Peyer's patch (tissue), 4 donors: ENCODE measurements around the gene POU2F3. TPM values are rescaled to one million over a fixed set of nuclear protein-coding genes. Genes with fewer than 3 reads are reported as not detected.
A peak's percentile ranks its signal among the peaks of the same experiment; 100 is the strongest.

Source experiments
- DNase-seq, 3 donors: peaks; one replicate each; pipeline ENCODE4 v3.0.0-alpha.2; 2017 to 2019
- H3K27ac ChIP-seq, 4 donors: fragments of 200-600 bp; sonication (generic); one replicate each; pipeline ENCODE4 v1.5.1; 2016 to 2019
- H3K27me3 ChIP-seq, 2 donors: fragments of 200-600 bp; sonication (generic); one replicate each; pipeline ENCODE4 v1.5.1; 2019
- H3K36me3 ChIP-seq, 3 donors: fragments of 200-600 bp; sonication (generic); one replicate each; pipeline ENCODE4 v1.5.1; 2016 to 2019
- H3K4me1 ChIP-seq, 4 donors: fragments of 200-600 bp; sonication (generic); one replicate each; pipeline ENCODE4 v1.5.1; 2016 to 2019
- H3K4me3 ChIP-seq, 4 donors: fragments of 200-600 bp; sonication (generic); 1 replicate in 3 of 4; 2 replicates in 1 of 4; pipeline ENCODE4 v1.5.1; 2016 to 2019; ENCODE audit warnings: mild to moderate bottlenecking in 1 of 4
- H3K9me3 ChIP-seq, 4 donors: fragments of 200-600 bp; sonication (generic); one replicate each; pipeline ENCODE4 v1.5.1; 2016 to 2019; ENCODE audit warnings: mild to moderate bottlenecking in 1 of 4
- POLR2A ChIP-seq, 2 donors: fragments of 450-650 bp; IDR thresholded peaks; one replicate each; pipeline ENCODE4 v1.5.1; 2017; ENCODE audit warnings: antibody characterized with exemption in 2 of 2, mild to moderate bottlenecking in 2 of 2, moderate library complexity in 2 of 2
- total RNA-seq, 4 donors: library from RNA; depleted of rRNA; stranded (reverse); fragments of >200 nt; gene quantifications; one replicate each; pipeline ENCODE4 v1.1.0, GENCODE V29; 2016
- TF ChIP-seq, protein P1 (sequence below), 6 experiments: fragments of 450-650 bp in 4 of 6; fragments of 200-600 bp in 2 of 6; sonication (generic) in 1 of 6; IDR thresholded peaks; one replicate each; pipeline ENCODE4 v1.5.1; 2017 to 2019; ENCODE audit warnings: antibody characterized with exemption in 6 of 6, mild to moderate bottlenecking in 3 of 6, moderate library complexity in 1 of 6

The POU2F3 gene
- total RNA-seq, 4 donors from 2014 or later: 2.2 to 3.3 (median 2.8) TPM; not detected in 1

DNA sequence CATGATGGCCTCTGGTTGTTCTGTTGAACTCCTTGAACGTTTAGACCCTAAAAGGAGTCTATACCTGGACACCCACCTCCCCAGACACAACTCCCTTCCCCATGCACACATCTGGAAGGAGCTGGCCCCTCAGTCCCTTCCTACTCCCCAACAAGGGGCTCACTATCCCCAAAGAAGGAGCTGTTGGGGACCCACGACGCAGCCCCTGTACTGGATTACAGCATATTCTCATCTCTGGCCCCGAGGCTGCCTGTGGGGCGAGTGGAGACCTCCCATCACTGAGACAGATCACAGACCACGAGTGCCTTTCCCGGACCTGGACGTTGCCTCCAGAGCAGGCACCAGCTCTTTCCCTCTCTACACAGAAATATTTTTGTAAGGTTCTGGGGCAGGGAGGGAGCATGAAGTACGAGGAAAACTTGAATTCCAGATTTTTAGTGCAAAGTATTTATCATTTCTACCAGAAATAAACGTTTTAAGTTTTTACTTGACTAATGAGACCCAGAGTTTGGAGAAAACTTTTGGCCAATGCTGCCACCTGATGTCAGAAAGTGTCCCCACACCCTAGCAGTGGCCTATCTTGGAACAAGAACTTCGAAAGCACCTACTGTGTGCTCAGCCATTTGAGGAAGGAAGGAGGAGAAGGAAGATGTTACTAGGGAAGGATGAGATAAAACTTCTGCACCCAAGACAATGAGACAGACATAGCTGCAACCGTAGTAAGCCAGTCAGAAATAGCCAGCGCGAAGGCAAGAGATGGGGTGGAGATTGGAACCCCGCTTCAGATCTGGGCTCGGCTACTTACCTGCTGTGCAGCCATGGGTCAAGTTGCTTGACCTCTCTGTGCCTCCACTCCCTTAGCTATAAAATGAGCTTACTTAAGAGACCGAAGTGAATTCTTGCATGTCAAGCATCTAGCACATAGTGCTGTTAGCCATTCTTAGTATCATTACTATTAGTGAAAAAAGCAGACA, 10.2 kb upstream of the POU2F3 start:
- no peak for TF ChIP-seq POLR2A (IDR thresholded peaks at IDR 0.05)
- TF ChIP-seq, protein P1, sequence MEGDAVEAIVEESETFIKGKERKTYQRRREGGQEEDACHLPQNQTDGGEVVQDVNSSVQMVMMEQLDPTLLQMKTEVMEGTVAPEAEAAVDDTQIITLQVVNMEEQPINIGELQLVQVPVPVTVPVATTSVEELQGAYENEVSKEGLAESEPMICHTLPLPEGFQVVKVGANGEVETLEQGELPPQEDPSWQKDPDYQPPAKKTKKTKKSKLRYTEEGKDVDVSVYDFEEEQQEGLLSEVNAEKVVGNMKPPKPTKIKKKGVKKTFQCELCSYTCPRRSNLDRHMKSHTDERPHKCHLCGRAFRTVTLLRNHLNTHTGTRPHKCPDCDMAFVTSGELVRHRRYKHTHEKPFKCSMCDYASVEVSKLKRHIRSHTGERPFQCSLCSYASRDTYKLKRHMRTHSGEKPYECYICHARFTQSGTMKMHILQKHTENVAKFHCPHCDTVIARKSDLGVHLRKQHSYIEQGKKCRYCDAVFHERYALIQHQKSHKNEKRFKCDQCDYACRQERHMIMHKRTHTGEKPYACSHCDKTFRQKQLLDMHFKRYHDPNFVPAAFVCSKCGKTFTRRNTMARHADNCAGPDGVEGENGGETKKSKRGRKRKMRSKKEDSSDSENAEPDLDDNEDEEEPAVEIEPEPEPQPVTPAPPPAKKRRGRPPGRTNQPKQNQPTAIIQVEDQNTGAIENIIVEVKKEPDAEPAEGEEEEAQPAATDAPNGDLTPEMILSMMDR (IDR thresholded peaks at IDR 0.05): peak in 4 of 6 experiments; percentile 48 to 74 (median 72)
- Histone ChIP-seq H3K4me1 (peaks cover 0 to 12% (median 0%) of the 10 kb centered on the region in 4 donors), H3K9me3 (no peaks in the 10 kb centered on the region), H3K27me3 (no peaks in the 10 kb centered on the region), H3K36me3 (peaks cover 0 to 34% (median 0%) of the 10 kb centered on the region in 3 donors), H3K4me3 (no peak overlapping the region), H3K27ac (no peak overlapping the region)
- no peak for DNase-seq

GRCh38 chr11:120230433-120231071, 9.4 kb upstream of the POU2F3 start:
- TF ChIP-seq, protein P1 (IDR thresholded peaks at IDR 0.05): no peak
- no peak for TF ChIP-seq POLR2A (IDR thresholded peaks at IDR 0.05)
- H3K9me3 ChIP-seq: no peaks in the 10 kb centered on the region
- DNase-seq: no peak
- H3K4me1 ChIP-seq: peaks cover 0 to 4% (median 0%) of the 10 kb centered on the region in 4 donors
- H3K27me3 ChIP-seq: no peaks in the 10 kb centered on the region
- H3K27ac ChIP-seq: no peak overlapping the region
- peaks cover 0 to 33% (median 0%) of the 10 kb centered on the region in 3 donors for H3K36me3 ChIP-seq
- H3K4me3 ChIP-seq: no peak overlapping the region

GRCh38 chr11:120231963-120232362, 8.0 kb upstream of the POU2F3 start:
- no peak for DNase-seq
- Histone ChIP-seq H3K36me3 (peaks cover 0 to 20% (median 0%) of the 10 kb centered on the region in 3 donors), H3K4me3 (no peak overlapping the region), H3K27ac (no peak overlapping the region), H3K4me1 (no peaks in the 10 kb centered on the region), H3K27me3 (no peaks in the 10 kb centered on the region), H3K9me3 (no peaks in the 10 kb centered on the region)
- TF ChIP-seq, protein P1 (IDR thresholded peaks at IDR 0.05): no peak
- no peak for TF ChIP-seq POLR2A (IDR thresholded peaks at IDR 0.05)

DNA sequence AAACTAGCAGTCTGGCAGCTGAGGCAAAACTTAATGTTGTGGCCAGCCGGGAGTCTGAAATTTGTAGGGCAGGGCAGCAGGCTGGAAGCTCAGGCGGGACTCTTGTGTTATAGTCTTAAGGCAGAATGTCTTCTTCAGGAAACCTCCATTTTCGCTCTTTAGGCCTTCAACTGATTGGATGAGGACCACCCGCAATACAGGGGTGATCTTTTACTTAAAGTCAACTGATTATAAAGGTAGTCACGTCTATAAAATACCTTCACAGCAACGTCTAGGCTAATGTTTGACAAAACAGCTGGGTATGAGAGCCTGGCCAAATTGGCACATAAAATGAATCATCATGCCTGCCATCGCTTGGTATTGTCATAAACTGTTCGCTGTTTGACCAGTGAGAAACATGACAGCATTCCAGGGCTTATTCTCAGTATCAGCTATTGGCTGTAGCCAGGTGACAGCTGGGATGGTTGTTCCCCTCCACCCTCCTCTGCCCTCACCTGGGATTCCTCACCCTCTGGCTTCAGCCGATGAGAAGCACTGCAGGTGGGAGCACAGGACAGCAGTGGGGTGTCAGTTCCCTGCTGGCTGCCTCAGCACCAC, 6.6 kb upstream of the POU2F3 start:
- Histone ChIP-seq H3K9me3 (no peaks in the 10 kb centered on the region), H3K27ac (no peak overlapping the region), H3K4me3 (no peak overlapping the region), H3K4me1 (no peaks in the 10 kb centered on the region), H3K27me3 (no peaks in the 10 kb centered on the region), H3K36me3 (peaks cover 0 to 11% (median 0%) of the 10 kb centered on the region in 3 donors)
- no peak for DNase-seq
- TF ChIP-seq, protein P1 (IDR thresholded peaks at IDR 0.05): no peak
- no peak for TF ChIP-seq POLR2A (IDR thresholded peaks at IDR 0.05)

GRCh38 chr11:120235024-120235628, 4.8 kb upstream of the POU2F3 start:
- H3K4me3 ChIP-seq: no peak overlapping the region
- H3K27me3 ChIP-seq: peaks cover 0 to 5% of the 10 kb centered on the region in 2 donors
- H3K27ac ChIP-seq: no peak overlapping the region
- no peak for TF ChIP-seq POLR2A (IDR thresholded peaks at IDR 0.05)
- TF ChIP-seq, protein P1 (IDR thresholded peaks at IDR 0.05): peak in 5 of 6 experiments; percentile 20 to 85 (median 81)
- no peaks in the 10 kb centered on the region for H3K36me3 ChIP-seq
- peak; percentile 24 to 87 (median 84) for DNase-seq
- no peaks in the 10 kb centered on the region for H3K9me3 ChIP-seq
- H3K4me1 ChIP-seq: peaks cover 0 to 6% (median under 1%) of the 10 kb centered on the region in 4 donors
